ENCODE data around the gene PRELP. TPM values are rescaled to one million over a fixed set of nuclear protein-coding genes. Genes with fewer than 3 reads are reported as not detected.
A peak's percentile ranks its signal among the peaks of the same experiment; 100 is the strongest.

The PRELP gene
- total RNA-seq, 1 donor from 2014 or later = 0.07 TPM

DNA sequence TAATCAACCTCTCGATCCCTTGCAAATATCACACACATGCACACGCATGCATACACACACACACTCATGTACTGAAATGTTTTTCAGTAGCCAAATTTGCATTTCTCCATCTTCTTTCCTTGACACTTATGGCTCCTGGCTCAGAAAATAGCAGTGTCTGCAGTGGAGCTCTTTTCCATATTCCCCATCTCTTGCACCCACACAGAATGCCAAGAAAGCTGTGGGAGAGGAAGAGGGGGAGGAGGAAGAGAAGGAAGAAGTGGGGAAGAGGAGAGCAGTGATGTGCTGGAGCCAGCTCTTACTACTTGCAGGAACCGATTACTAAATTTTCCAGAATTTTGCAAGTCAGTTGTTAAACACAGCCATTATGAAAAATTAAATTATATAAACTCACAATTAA, 28.2 kb downstream of the PRELP start:
- no peak for FAIRE-seq

DNA sequence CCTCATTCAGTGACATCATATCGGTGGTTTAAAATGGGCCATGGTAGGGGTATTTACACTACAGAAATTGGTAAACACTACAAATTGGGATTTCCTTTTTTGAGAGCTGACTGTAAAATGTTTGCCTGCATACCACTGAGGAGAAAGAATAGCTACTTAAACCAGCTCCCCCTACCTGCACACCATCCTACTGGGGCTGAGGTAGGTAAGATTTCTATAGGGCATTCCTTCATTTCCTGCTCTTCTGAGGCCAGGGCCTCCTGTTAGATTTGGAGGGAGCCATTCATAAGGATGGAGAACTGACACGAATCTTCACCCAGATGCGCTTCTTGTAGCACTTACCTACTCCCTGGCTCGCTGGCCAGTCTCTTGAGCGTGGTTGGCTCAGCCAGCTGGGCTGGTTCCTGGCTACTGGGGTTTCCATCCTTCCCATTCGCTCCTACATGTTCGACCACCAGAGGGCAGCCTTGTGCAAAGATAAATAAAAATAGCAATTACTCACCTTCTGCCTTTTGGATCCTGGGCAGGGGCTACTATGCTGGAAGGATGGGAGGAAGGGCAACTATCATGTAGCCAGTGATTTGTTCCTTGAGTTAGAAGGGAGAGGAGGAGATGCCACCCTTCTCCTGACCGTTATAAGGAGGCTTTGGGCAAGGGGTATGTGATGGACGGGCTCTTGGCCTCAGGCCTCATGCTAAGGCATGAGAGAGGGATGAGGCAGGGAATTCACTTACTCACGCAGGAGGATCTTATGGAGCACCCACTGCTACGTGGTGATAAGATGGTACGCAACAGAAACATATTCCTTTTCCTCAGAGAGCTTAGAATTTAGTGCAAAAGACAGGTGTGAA, 29.0 kb downstream of the PRELP start:
- Histone ChIP-seq H3K27ac (ENCODE audit: low read depth, low read length) (no peak overlapping the region), H3K9me3 (ENCODE audit: insufficient read depth, low read depth, low read length) (no peaks in the 10 kb centered on the region), H3K27me3 (ENCODE audit: insufficient read depth, low read length) (peaks cover 4% of the 10 kb centered on the region), H3K4me3 (ENCODE audit: insufficient read depth, low read depth, low read length) (no peak overlapping the region), H3K4me2 (ENCODE audit: low read length) (no peak overlapping the region), H3K4me1 (ENCODE audit: insufficient read depth, low read length) (peaks cover 21% of the 10 kb centered on the region), H3K9ac (ENCODE audit: low read length) (no peak overlapping the region), H3K79me2 (ENCODE audit: insufficient read depth, low read length) (no peaks in the 10 kb centered on the region), H4K20me1 (ENCODE audit: insufficient read depth, low read length) (no peaks in the 10 kb centered on the region), H2AFZ (ENCODE audit: low read depth, low read length) (no peak overlapping the region), H3K36me3 (ENCODE audit: insufficient read depth, low read length) (no peaks in the 10 kb centered on the region)
- DNase-seq (ENCODE audit: low read depth) (peak; percentile 41), FAIRE-seq (peak; percentile 32)
- Mint-ChIP-seq H3K36me3 (ENCODE audit: low read depth, unreplicated experiment) (peaks cover under 1% of the 10 kb centered on the region), H3K4me1 (ENCODE audit: low read depth, unreplicated experiment) (peaks cover 38% of the 10 kb centered on the region), H3K27ac (ENCODE audit: unreplicated experiment) (peak overlapping the region; percentile 1), H3K27me3 (ENCODE audit: low read depth, unreplicated experiment) (peaks cover 21% of the 10 kb centered on the region), H3K9me3 (ENCODE audit: unreplicated experiment) (no peaks in the 10 kb centered on the region), H3K4me3 (ENCODE audit: unreplicated experiment) (no peak overlapping the region)
- TF ChIP-seq, protein P1, sequence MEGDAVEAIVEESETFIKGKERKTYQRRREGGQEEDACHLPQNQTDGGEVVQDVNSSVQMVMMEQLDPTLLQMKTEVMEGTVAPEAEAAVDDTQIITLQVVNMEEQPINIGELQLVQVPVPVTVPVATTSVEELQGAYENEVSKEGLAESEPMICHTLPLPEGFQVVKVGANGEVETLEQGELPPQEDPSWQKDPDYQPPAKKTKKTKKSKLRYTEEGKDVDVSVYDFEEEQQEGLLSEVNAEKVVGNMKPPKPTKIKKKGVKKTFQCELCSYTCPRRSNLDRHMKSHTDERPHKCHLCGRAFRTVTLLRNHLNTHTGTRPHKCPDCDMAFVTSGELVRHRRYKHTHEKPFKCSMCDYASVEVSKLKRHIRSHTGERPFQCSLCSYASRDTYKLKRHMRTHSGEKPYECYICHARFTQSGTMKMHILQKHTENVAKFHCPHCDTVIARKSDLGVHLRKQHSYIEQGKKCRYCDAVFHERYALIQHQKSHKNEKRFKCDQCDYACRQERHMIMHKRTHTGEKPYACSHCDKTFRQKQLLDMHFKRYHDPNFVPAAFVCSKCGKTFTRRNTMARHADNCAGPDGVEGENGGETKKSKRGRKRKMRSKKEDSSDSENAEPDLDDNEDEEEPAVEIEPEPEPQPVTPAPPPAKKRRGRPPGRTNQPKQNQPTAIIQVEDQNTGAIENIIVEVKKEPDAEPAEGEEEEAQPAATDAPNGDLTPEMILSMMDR (IDR thresholded peaks at IDR 0.05; ENCODE audit: insufficient read depth, low read depth, low read length) = peak; percentile 78
- TF ChIP-seq EZH2 (IDR thresholded peaks at IDR 0.05; ENCODE audit: insufficient read depth, low read length) = no peak

More for the DNA sequence above, 28.2 kb downstream of the PRELP start:
- Histone ChIP-seq H4K20me1 (ENCODE audit: insufficient read depth, low read length) (no peaks in the 10 kb centered on the region), H3K27me3 (ENCODE audit: insufficient read depth, low read length) (peaks cover 4% of the 10 kb centered on the region), H3K9ac (ENCODE audit: low read length) (no peak overlapping the region), H3K4me2 (ENCODE audit: low read length) (no peak overlapping the region), H3K79me2 (ENCODE audit: insufficient read depth, low read length) (no peaks in the 10 kb centered on the region), H3K4me1 (ENCODE audit: insufficient read depth, low read length) (peaks cover 16% of the 10 kb centered on the region), H3K27ac (ENCODE audit: low read depth, low read length) (no peak overlapping the region), H3K36me3 (ENCODE audit: insufficient read depth, low read length) (no peaks in the 10 kb centered on the region), H2AFZ (ENCODE audit: low read depth, low read length) (no peak overlapping the region), H3K4me3 (ENCODE audit: insufficient read depth, low read depth, low read length) (no peak overlapping the region), H3K9me3 (ENCODE audit: insufficient read depth, low read depth, low read length) (no peaks in the 10 kb centered on the region)
- Mint-ChIP-seq H3K4me1 (ENCODE audit: low read depth, unreplicated experiment) (peaks cover 34% of the 10 kb centered on the region), H3K27me3 (ENCODE audit: low read depth, unreplicated experiment) (peaks cover 25% of the 10 kb centered on the region), H3K9me3 (ENCODE audit: unreplicated experiment) (no peaks in the 10 kb centered on the region), H3K4me3 (ENCODE audit: unreplicated experiment) (no peak overlapping the region), H3K27ac (ENCODE audit: unreplicated experiment) (no peak overlapping the region), H3K36me3 (ENCODE audit: low read depth, unreplicated experiment) (peaks cover 4% of the 10 kb centered on the region)
- DNase-seq (ENCODE audit: low read depth) = no peak
- TF ChIP-seq EZH2 (IDR thresholded peaks at IDR 0.05; ENCODE audit: insufficient read depth, low read length) = no peak
- TF ChIP-seq, protein P1 (IDR thresholded peaks at IDR 0.05; ENCODE audit: insufficient read depth, low read depth, low read length) = no peak

Measured in astrocyte (in vitro differentiated cells and primary cell).